Astrocyte (in vitro differentiated cells and primary cell): ENCODE measurements around the gene ZW10. TPM values are rescaled to one million over a fixed set of nuclear protein-coding genes. Genes with fewer than 3 reads are reported as not detected.
A peak's percentile ranks its signal among the peaks of the same experiment; 100 is the strongest.
"Not testable (repeated sequence)": the region's sequence is repeated elsewhere in the genome, so short reads cannot be mapped to it uniquely, and the experiment has no call there.

Experiments
- DNase-seq: peaks from one replicate; pipeline ENCODE4 v3.0.0-alpha.2; 2010; ENCODE audit warnings: low read depth
- FAIRE-seq: peaks from 2 replicates; lab custom pipeline; 2011; peaks lifted over from hg19 to GRCh38; lab: Jason Lieb, UNC
- H2AFZ ChIP-seq: 2 replicates; pipeline ENCODE4 v1.6.0; 2012; ENCODE audit warnings: low read depth, low read length, inconsistent platforms
- H3K27ac ChIP-seq: 2 replicates; pipeline ENCODE4 v1.5.1; 2011; ENCODE audit warnings: low read depth, low read length, inconsistent platforms
- H3K27me3 ChIP-seq: 2 replicates; pipeline ENCODE4 v1.6.0; 2011; ENCODE audit warnings: low read length, inconsistent platforms; ENCODE audit not compliant: insufficient read depth
- H3K36me3 ChIP-seq: 2 replicates; pipeline ENCODE4 v1.5.1; 2011; ENCODE audit warnings: low read length, inconsistent platforms; ENCODE audit not compliant: insufficient read depth
- H3K4me1 ChIP-seq: 2 replicates; pipeline ENCODE4 v1.5.1; 2011; ENCODE audit warnings: low read length, inconsistent platforms; ENCODE audit not compliant: insufficient read depth
- H3K4me2 ChIP-seq: 2 replicates; pipeline ENCODE4 v1.6.0; 2012; ENCODE audit warnings: low read length, inconsistent platforms
- H3K4me3 ChIP-seq: 2 replicates; pipeline ENCODE4 v1.5.1; 2011; ENCODE audit warnings: low read depth, mild to moderate bottlenecking, low read length, inconsistent platforms; ENCODE audit not compliant: insufficient read depth
- H3K79me2 ChIP-seq: 2 replicates; pipeline ENCODE4 v1.6.0; 2012; ENCODE audit warnings: mild to moderate bottlenecking, low read length, inconsistent platforms; ENCODE audit not compliant: insufficient read depth
- H3K9ac ChIP-seq: 2 replicates; pipeline ENCODE4 v1.6.0; 2012; ENCODE audit warnings: mild to moderate bottlenecking, low read length, inconsistent platforms
- H3K9me3 ChIP-seq: 2 replicates; pipeline ENCODE4 v1.5.1; 2012; ENCODE audit warnings: low read depth, mild to moderate bottlenecking, low read length, inconsistent platforms; ENCODE audit not compliant: insufficient read depth
- H4K20me1 ChIP-seq: 2 replicates; pipeline ENCODE4 v1.6.0; 2012; ENCODE audit warnings: low read length, inconsistent platforms; ENCODE audit not compliant: insufficient read depth
- H3K27ac Mint-ChIP-seq: one replicate; pipeline ENCODE4 v1.8.0; 2021; ENCODE audit warnings: mild to moderate bottlenecking, mixed read lengths; ENCODE audit not compliant: unreplicated experiment
- H3K27me3 Mint-ChIP-seq: one replicate; pipeline ENCODE4 v1.8.0; 2021; ENCODE audit warnings: low read depth, mixed read lengths; ENCODE audit not compliant: unreplicated experiment
- H3K36me3 Mint-ChIP-seq: one replicate; pipeline ENCODE4 v1.8.0; 2021; ENCODE audit warnings: low read depth, mixed read lengths; ENCODE audit not compliant: unreplicated experiment
- H3K4me1 Mint-ChIP-seq: one replicate; pipeline ENCODE4 v1.8.0; 2021; ENCODE audit warnings: low read depth, mixed read lengths; ENCODE audit not compliant: unreplicated experiment
- H3K4me3 Mint-ChIP-seq: one replicate; pipeline ENCODE4 v1.8.0; 2021; ENCODE audit warnings: mild to moderate bottlenecking, moderate library complexity, mixed read lengths; ENCODE audit not compliant: unreplicated experiment
- H3K9me3 Mint-ChIP-seq: one replicate; pipeline ENCODE4 v1.8.0; 2021; ENCODE audit warnings: mild to moderate bottlenecking, mixed read lengths; ENCODE audit not compliant: unreplicated experiment
- EZH2 ChIP-seq: IDR thresholded peaks from 2 replicates; pipeline ENCODE4 v1.6.1; 2012; ENCODE audit warnings: mild to moderate bottlenecking, low read length, inconsistent platforms; ENCODE audit not compliant: insufficient read depth
- total RNA-seq: library from RNA; stranded (reverse); gene quantifications from 2 replicates; pipeline ENCODE4 v1.2.1, GENCODE V29; 2021
- TF ChIP-seq, protein P1 (sequence below): IDR thresholded peaks from 2 replicates; pipeline ENCODE4 v1.5.1; 2011; ENCODE audit warnings: low read depth, mild to moderate bottlenecking, inconsistent platforms, low read length, moderate library complexity; ENCODE audit not compliant: insufficient read depth

ZW10 gene
- total RNA-seq, 1 donor from 2014 or later = 17.9 TPM

DNA sequence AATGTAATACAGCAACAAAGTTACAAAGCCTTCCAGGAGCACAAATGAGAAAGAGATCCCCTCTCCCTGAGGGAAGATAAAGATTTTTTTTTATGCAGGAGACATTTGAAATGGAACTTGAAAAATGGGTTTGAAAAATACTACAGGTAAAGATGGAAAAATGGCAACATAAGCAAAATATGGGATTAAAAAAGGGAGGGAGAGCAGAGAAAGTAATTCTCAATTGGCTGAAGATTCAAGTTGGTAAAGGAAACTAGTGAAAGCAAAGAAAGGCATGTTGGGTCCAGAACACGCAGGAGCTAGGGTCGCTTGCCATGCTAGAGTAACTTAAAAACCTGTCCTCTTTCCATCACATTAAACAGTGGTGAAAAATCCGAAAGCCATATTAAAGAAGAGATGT is 1.5 kb downstream of the ZW10 start:
- Histone ChIP-seq H3K4me1 (peaks cover 6% of the 10 kb centered on the region), H3K27me3 (peaks cover 9% of the 10 kb centered on the region), H3K9me3 (no peaks in the 10 kb centered on the region), H3K36me3 (peaks cover 6% of the 10 kb centered on the region), H3K9ac (peak overlapping the region; percentile 100), H2AFZ (no peak overlapping the region), H4K20me1 (peaks cover 12% of the 10 kb centered on the region), H3K79me2 (peaks cover 53% of the 10 kb centered on the region), H3K4me2 (peak overlapping the region; percentile 87), H3K27ac (no peak overlapping the region), H3K4me3 (no peak overlapping the region)
- no peak for DNase-seq
- Mint-ChIP-seq H3K9me3 (no peaks in the 10 kb centered on the region), H3K4me3 (peak overlapping the region; percentile 99), H3K36me3 (peaks cover 2% of the 10 kb centered on the region), H3K27ac (no peak overlapping the region), H3K4me1 (peaks cover 16% of the 10 kb centered on the region), H3K27me3 (no peaks in the 10 kb centered on the region)
- FAIRE-seq = no peak
- TF ChIP-seq, protein P1, sequence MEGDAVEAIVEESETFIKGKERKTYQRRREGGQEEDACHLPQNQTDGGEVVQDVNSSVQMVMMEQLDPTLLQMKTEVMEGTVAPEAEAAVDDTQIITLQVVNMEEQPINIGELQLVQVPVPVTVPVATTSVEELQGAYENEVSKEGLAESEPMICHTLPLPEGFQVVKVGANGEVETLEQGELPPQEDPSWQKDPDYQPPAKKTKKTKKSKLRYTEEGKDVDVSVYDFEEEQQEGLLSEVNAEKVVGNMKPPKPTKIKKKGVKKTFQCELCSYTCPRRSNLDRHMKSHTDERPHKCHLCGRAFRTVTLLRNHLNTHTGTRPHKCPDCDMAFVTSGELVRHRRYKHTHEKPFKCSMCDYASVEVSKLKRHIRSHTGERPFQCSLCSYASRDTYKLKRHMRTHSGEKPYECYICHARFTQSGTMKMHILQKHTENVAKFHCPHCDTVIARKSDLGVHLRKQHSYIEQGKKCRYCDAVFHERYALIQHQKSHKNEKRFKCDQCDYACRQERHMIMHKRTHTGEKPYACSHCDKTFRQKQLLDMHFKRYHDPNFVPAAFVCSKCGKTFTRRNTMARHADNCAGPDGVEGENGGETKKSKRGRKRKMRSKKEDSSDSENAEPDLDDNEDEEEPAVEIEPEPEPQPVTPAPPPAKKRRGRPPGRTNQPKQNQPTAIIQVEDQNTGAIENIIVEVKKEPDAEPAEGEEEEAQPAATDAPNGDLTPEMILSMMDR = no peak
- TF ChIP-seq EZH2 = no peak

DNA sequence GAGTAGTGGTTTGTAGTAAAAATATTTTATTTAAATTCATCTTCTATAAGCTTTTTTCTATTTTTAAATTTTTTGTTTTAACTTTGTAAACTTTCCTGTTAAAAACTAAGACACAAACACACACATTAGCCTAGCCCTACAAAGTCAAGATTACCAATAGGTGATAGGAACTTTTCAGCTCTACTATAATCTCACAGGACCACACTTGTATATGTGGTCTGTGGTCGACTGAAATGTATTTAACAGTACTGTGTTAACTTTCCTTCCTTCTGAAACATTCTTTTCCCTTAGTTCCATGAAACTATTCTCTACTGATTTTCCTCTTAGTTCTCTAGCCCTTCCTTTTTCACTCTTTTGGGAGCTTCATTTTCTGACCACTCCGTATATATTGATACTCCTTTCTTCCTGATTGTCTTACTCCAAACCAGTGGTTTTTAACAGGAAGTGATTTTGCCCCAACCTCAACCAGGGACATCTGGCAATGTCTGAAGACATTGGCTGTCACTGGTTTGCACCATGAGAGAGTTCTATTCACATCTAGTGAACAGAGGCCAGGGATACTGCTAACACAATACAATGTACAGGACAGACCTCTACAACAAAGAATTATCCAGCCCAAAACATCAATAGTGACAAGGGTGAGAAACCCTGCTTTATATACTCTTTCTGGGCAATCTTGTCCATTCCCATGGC is 8.8 kb downstream of the ZW10 start:
- no peak overlapping the region for H3K27ac Mint-ChIP-seq
- H3K36me3 Mint-ChIP-seq = peaks cover 5% of the 10 kb centered on the region
- H3K9me3 Mint-ChIP-seq = no peaks in the 10 kb centered on the region

DNA sequence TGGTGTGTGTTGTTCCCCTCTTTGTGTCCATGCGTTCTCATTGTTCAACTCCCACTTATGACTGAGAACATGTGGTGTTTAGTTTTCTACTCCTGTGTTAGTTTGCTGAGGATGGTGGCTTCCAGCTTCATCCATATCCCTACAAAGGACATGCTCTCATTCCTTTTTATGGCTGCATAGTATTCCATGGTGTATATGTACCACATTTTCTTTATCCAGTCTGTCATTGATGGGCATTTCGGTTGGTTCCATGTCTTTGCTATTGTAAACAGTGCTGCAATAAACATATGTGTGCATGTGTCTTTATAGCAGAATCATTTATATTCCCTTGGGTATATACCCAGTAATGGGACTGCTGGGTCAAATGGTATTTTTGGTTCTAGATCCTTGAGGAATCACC is 10.5 kb downstream of the ZW10 start:
- H3K4me3 ChIP-seq, H3K4me1 ChIP-seq, H3K9ac ChIP-seq, H3K27ac ChIP-seq, H3K36me3 ChIP-seq, H3K9me3 ChIP-seq, H3K4me2 ChIP-seq, H3K9me3 Mint-ChIP-seq, H2AFZ ChIP-seq, H3K27ac Mint-ChIP-seq, H3K27me3 Mint-ChIP-seq, H3K4me3 Mint-ChIP-seq, DNase-seq, H3K27me3 ChIP-seq, H3K36me3 Mint-ChIP-seq, FAIRE-seq: not testable (repeated sequence)
- peaks cover 41% of the 10 kb centered on the region for H4K20me1 ChIP-seq
- H3K79me2 ChIP-seq = peaks cover 44% of the 10 kb centered on the region
- peaks cover 16% of the 10 kb centered on the region for H3K4me1 Mint-ChIP-seq

More for the DNA sequence above, 8.8 kb downstream of the ZW10 start:
- TF ChIP-seq, protein P1 = no peak
- TF ChIP-seq EZH2 = no peak
- DNase-seq (no peak), FAIRE-seq (no peak)
- no peak overlapping the region for H3K4me2 ChIP-seq
- Mint-ChIP-seq H3K4me1 (peaks cover 19% of the 10 kb centered on the region), H3K4me3 (no peak overlapping the region), H3K27me3 (no peaks in the 10 kb centered on the region)
- no peaks in the 10 kb centered on the region for H3K4me1 ChIP-seq
- no peak overlapping the region for H3K9ac ChIP-seq
- H3K27ac ChIP-seq = no peak overlapping the region
- H3K79me2 ChIP-seq = peaks cover 54% of the 10 kb centered on the region
- H2AFZ ChIP-seq = no peak overlapping the region
- H3K9me3 ChIP-seq = no peaks in the 10 kb centered on the region
- no peak overlapping the region for H3K4me3 ChIP-seq
- no peaks in the 10 kb centered on the region for H3K27me3 ChIP-seq
- H4K20me1 ChIP-seq = peaks cover 44% of the 10 kb centered on the region
- peaks cover 4% of the 10 kb centered on the region for H3K36me3 ChIP-seq
